Neuronal stem cell (in vitro differentiated cells): Measurements from ENCODE around the gene GNG14.
A peak's percentile ranks its signal among the peaks of the same experiment; 100 is the strongest.
"Not testable (repeated sequence)": the region's sequence is repeated elsewhere in the genome, so short reads cannot be mapped to it uniquely, and the experiment has no call there.

Experiments
- DNase-seq: peaks from one replicate; pipeline ENCODE4 v3.0.0-alpha.2; 2013; ENCODE audit warnings: low spot score
- H2AFZ ChIP-seq: one replicate; pipeline ENCODE4 v1.6.1; 2013; ENCODE audit warnings: mild to moderate bottlenecking, low read length, inconsistent platforms
- H2AK5ac ChIP-seq: 2 replicates; pipeline ENCODE4 v1.6.1; 2013; ENCODE audit warnings: low read depth, mild to moderate bottlenecking, inconsistent platforms, low read length, moderate library complexity, mixed read lengths
- H2BK120ac ChIP-seq: 2 replicates; pipeline ENCODE4 v1.6.1; 2013; ENCODE audit warnings: low read depth, mild to moderate bottlenecking, inconsistent platforms, low read length, moderate library complexity, mixed read lengths
- H2BK12ac ChIP-seq: one replicate; pipeline ENCODE4 v1.6.1; 2013; ENCODE audit warnings: low read length, inconsistent platforms
- H2BK15ac ChIP-seq: 2 replicates; pipeline ENCODE4 v1.6.1; 2013; ENCODE audit warnings: mild to moderate bottlenecking, low read length, inconsistent platforms, mixed read lengths
- H2BK5ac ChIP-seq: one replicate; pipeline ENCODE4 v1.6.1; 2013; ENCODE audit warnings: inconsistent platforms, mild to moderate bottlenecking, low read length, moderate library complexity
- H3K14ac ChIP-seq: one replicate; pipeline ENCODE4 v1.6.1; 2013; ENCODE audit warnings: low read length, inconsistent platforms
- H3K18ac ChIP-seq: 2 replicates; pipeline ENCODE4 v1.6.1; 2013; ENCODE audit warnings: low read length, inconsistent platforms
- H3K23ac ChIP-seq: 2 replicates; pipeline ENCODE4 v1.6.1; 2013; ENCODE audit warnings: low read depth, mild to moderate bottlenecking, mixed read lengths, low read length, inconsistent platforms; ENCODE audit not compliant: poor library complexity
- H3K27ac ChIP-seq: replicated peaks from 3 replicates; pipeline ENCODE4 v1.5.1; 2013; ENCODE audit warnings: low read length, inconsistent platforms
- H3K27me3 ChIP-seq, 3 experiments: 2 replicates each; pipeline ENCODE4 v1.6.1; 2013; ENCODE audit warnings: low read length in 3 of 3, mild to moderate bottlenecking in 2 of 3, inconsistent platforms in 1 of 3, low read depth in 1 of 3, mixed read lengths in 1 of 3, moderate library complexity in 1 of 3; ENCODE audit not compliant: control insufficient read depth in 3 of 3, insufficient read depth in 3 of 3
- H3K36me3 ChIP-seq, 2 donors: replicated peaks in 1 of 2; 2 replicates each; pipeline ENCODE4 v1.6.1; 2013; ENCODE audit warnings: low read length in 2 of 2; ENCODE audit not compliant: control insufficient read depth in 2 of 2, insufficient read depth in 2 of 2
- H3K4ac ChIP-seq: 2 replicates; pipeline ENCODE4 v1.6.1; 2013; ENCODE audit warnings: inconsistent platforms, mild to moderate bottlenecking, low read length, moderate library complexity
- H3K4me1 ChIP-seq, 2 donors: 1 replicate in 1 of 2; 2 replicates in 1 of 2; pipeline ENCODE4 v1.6.1; 2013; ENCODE audit warnings: low read length in 2 of 2, low read depth in 1 of 2; ENCODE audit not compliant: control insufficient read depth in 2 of 2, insufficient read depth in 1 of 2
- H3K4me2 ChIP-seq: one replicate; pipeline ENCODE4 v1.6.1; 2013; ENCODE audit warnings: mild to moderate bottlenecking, low read length, inconsistent platforms; ENCODE audit not compliant: insufficient read depth, poor library complexity, severe bottlenecking
- H3K4me3 ChIP-seq, 2 donors: 2 replicates each; pipeline ENCODE4 v1.5.1; 2013; ENCODE audit warnings: low read length in 2 of 2, mild to moderate bottlenecking in 2 of 2, inconsistent platforms in 1 of 2, moderate library complexity in 1 of 2
- H3K79me1 ChIP-seq: one replicate; pipeline ENCODE4 v1.6.1; 2013; ENCODE audit warnings: low read depth, mild to moderate bottlenecking, inconsistent platforms, low read length, moderate library complexity
- H3K9ac ChIP-seq: one replicate; pipeline ENCODE4 v1.6.1; 2013; ENCODE audit warnings: mild to moderate bottlenecking, low read depth, low read length, inconsistent platforms; ENCODE audit not compliant: poor library complexity
- H3K9me3 ChIP-seq, 2 donors: replicated peaks in 1 of 2; 2 replicates each; pipeline versions ENCODE3 to v1.6.1; 2013; ENCODE audit warnings: low read length in 2 of 2, mild to moderate bottlenecking in 2 of 2, inconsistent platforms in 1 of 2, low read depth in 1 of 2, mixed read lengths in 1 of 2, moderate library complexity in 1 of 2; ENCODE audit not compliant: control insufficient read depth in 2 of 2, insufficient read depth in 1 of 2
- H4K8ac ChIP-seq: one replicate; pipeline ENCODE4 v1.6.1; 2013; ENCODE audit warnings: low read depth, mild to moderate bottlenecking, inconsistent platforms, low read length, moderate library complexity
- H4K91ac ChIP-seq: one replicate; pipeline ENCODE4 v1.6.1; 2013; ENCODE audit warnings: low read length, low read depth, mild to moderate bottlenecking, inconsistent platforms; ENCODE audit not compliant: poor library complexity
- WGBS, 2 donors: extraction: QIAGEN DNeasy Blood & Tissue Kit; methylation state at CpG; one replicate each; pipeline ENCODE4 v1.1.7; 2013; ENCODE audit warnings: missing lambda C conversion rate in 2 of 2, mixed read lengths in 1 of 2; ENCODE audit not compliant: insufficient read length in 2 of 2, insufficient replicate concordance in 1 of 2; ENCODE audit errors: extremely low coverage in 2 of 2; 5-methylcytosine and 5-hydroxymethylcytosine counted together

The GNG14 gene

GRCh38 chr19:12722566-12723380 is 35.0 kb downstream of the GNG14 start:
- peak overlapping the region; percentile 97 for H3K27ac ChIP-seq
- peak overlapping the region; percentile 91 for H2AFZ ChIP-seq
- H3K36me3 ChIP-seq = peaks cover 11 to 32% of the 10 kb centered on the region in 2 donors
- H3K4me3 ChIP-seq = peak overlapping the region; percentile 79 to 93
- H3K14ac ChIP-seq = no peak overlapping the region
- H3K18ac ChIP-seq = no peak overlapping the region
- H2BK120ac ChIP-seq = no peak overlapping the region
- H3K79me1 ChIP-seq = peaks cover 12% of the 10 kb centered on the region
- peak overlapping the region; percentile 40 for H2BK5ac ChIP-seq
- no peak overlapping the region for H3K23ac ChIP-seq
- no peak overlapping the region for H2AK5ac ChIP-seq
- H2BK15ac ChIP-seq = no peak overlapping the region
- H3K9me3 ChIP-seq = no peaks in the 10 kb centered on the region
- no peak overlapping the region for H2BK12ac ChIP-seq
- peaks cover 6 to 7% of the 10 kb centered on the region in 2 donors for H3K4me1 ChIP-seq
- peak overlapping the region; percentile 79 for H3K9ac ChIP-seq
- H3K27me3 ChIP-seq = no peaks in the 10 kb centered on the region
- H4K8ac ChIP-seq = no peak overlapping the region
- H4K91ac ChIP-seq = no peak overlapping the region
- H3K4ac ChIP-seq = no peak overlapping the region
- WGBS, 2 donors = no CpG with 5 or more reads among the region's 32 CpGs
- DNase-seq = peak; percentile 99
- peak overlapping the region; percentile 89 for H3K4me2 ChIP-seq

- Histone ChIP-seq H3K23ac (no peak overlapping the region), H3K4me3 (peak overlapping the region; percentile 79 to 93), H2AK5ac (no peak overlapping the region), H3K4me2 (peak overlapping the region; percentile 89), H3K27ac (peak overlapping the region; percentile 75), H2BK5ac (no peak overlapping the region), H4K8ac (no peak overlapping the region), H3K4me1 (peaks cover 6 to 7% of the 10 kb centered on the region in 2 donors), H4K91ac (no peak overlapping the region), H3K18ac (no peak overlapping the region), H3K14ac (no peak overlapping the region), H2AFZ (peak overlapping the region; percentile 91), H2BK15ac (no peak overlapping the region), H2BK120ac (no peak overlapping the region), H2BK12ac (no peak overlapping the region), H3K79me1 (peaks cover 12% of the 10 kb centered on the region), H3K9me3 (no peaks in the 10 kb centered on the region), H3K27me3 (no peaks in the 10 kb centered on the region), H3K9ac (peak overlapping the region; percentile 72), H3K4ac (no peak overlapping the region), H3K36me3 (peaks cover 13 to 32% of the 10 kb centered on the region in 2 donors)
- no peak for DNase-seq
- WGBS, 2 donors = no CpG with 5 or more reads among the region's 7 CpGs
These were observed 35.5 kb downstream of the GNG14 start for GRCh38 chr19:12723381-12723640.

- Histone ChIP-seq H2BK12ac (no peak within 1 kb of the TSS), H3K79me1 (peaks cover 9% of the 10 kb centered on the region), H2AFZ (peak within 1 kb of the TSS; percentile 91), H2BK5ac (no peak within 1 kb of the TSS), H4K91ac (no peak within 1 kb of the TSS), H3K18ac (peak within 1 kb of the TSS; percentile 4), H3K23ac (no peak within 1 kb of the TSS), H3K27ac (peak within 1 kb of the TSS; percentile 75), H3K4me3 (peak within 1 kb of the TSS; percentile 79 to 93), H3K4ac (no peak within 1 kb of the TSS), H2BK15ac (no peak within 1 kb of the TSS), H2BK120ac (no peak within 1 kb of the TSS), H3K4me2 (peak within 1 kb of the TSS; percentile 89), H3K36me3 (peaks cover 12 to 32% of the 10 kb centered on the region in 2 donors), H3K4me1 (peaks cover 6 to 7% of the 10 kb centered on the region in 2 donors), H3K9ac (peak within 1 kb of the TSS; percentile 79), H3K9me3 (no peaks in the 10 kb centered on the region), H3K14ac (no peak within 1 kb of the TSS), H4K8ac (no peak within 1 kb of the TSS), H2AK5ac (no peak within 1 kb of the TSS), H3K27me3 (no peaks in the 10 kb centered on the region)
- WGBS, 2 donors = no CpG with 5 or more reads among the region's 28 CpGs
- DNase-seq = peak; percentile 76
These were observed 36.0 kb downstream of the GNG14 start, which contains the start of gene TNPO2 for GRCh38 chr19:12723641-12724426. TSS of gene TNPO2 (minus strand) at chr19:12723932. CDS start at chr19:12720977, 2,955 bp downstream.

GRCh38 chr19:12725612-12726011 is 37.8 kb downstream of the GNG14 start:
- H2BK5ac ChIP-seq, H2BK120ac ChIP-seq, H3K27ac ChIP-seq, H3K14ac ChIP-seq, H3K9ac ChIP-seq, H3K9me3 ChIP-seq, H3K27me3 ChIP-seq, H2AFZ ChIP-seq, H3K18ac ChIP-seq, H2BK12ac ChIP-seq, H2BK15ac ChIP-seq, H3K23ac ChIP-seq, H4K91ac ChIP-seq, H3K4me1 ChIP-seq, H3K4ac ChIP-seq, H3K79me1 ChIP-seq, H2AK5ac ChIP-seq, H4K8ac ChIP-seq, H3K4me3 ChIP-seq, H3K4me2 ChIP-seq, DNase-seq: not testable (repeated sequence)
- no CpG with 5 or more reads among the region's 10 CpGs for WGBS, 2 donors
- H3K36me3 ChIP-seq = peaks cover 20 to 34% of the 10 kb centered on the region in 2 donors
